Measurements from ENCODE around the gene LAMA5.

LAMA5 gene

DNA sequence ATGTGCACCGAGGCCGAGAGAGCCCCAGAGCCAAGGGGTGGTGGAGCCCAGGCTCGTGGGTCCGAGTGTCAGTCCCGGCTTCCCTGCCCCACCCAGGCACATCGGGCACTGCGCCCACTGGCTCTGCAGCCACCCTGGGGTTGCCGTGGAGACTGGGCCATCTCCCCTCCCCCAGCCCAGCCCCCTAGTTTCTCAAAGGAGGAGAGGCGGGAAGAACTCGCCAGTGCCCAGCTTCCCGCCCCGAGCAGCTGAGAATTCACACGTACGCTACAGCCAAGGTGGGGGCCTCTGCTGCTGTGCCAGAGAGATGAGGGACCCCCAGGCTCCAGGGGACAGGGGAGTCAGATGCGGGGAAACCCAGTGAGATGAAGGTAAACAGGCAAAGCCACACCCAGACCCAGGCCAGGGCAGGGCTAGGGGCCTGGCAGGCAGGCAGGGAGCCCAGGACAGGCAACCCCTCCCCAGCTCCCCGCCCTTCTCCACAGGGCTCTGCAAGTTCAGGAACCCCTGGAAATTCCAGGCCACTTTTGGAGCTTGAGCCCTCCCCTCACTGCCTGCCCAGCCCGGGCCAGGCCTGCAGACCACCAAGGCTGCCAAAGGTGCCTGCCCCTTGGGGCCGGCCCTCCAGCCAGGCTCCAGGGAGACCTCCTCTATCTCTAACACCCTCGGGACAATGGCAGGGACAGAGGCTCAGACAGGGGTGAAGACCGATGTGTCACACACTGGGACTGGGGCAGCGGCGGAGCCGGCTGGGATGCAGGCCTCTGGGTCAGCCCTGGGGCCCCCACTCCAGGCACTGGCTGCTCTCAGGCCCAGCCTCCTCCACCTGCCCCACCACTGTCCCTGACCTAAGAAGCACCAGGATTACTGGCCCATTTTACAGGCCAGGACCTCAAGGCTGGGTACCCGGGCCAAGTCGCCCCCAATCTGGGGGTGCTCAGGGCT lies 6.0 kb downstream of the LAMA5 start:
- TF ChIP-seq POLR2AphosphoS5 (IDR thresholded peaks at IDR 0.05; ENCODE audit: low read depth, low read length) (no peak), REST (IDR thresholded peaks at IDR 0.05; ENCODE audit: insufficient read depth in 1 of 2, low read depth in 2 of 2, low read length in 2 of 2) (no peak), TAF1 (IDR thresholded peaks at IDR 0.05; ENCODE audit: borderline replicate concordance, insufficient read depth, low read length) (no peak), FOXP2 (optimal IDR thresholded peaks at IDR 0.05; ENCODE audit: borderline replicate concordance, extremely low read depth, extremely low read length, insufficient read depth) (no peak), SIN3A (IDR thresholded peaks at IDR 0.05; ENCODE audit: borderline replicate concordance, insufficient read depth, low read length) (no peak)

- TF ChIP-seq FOXP2 (optimal IDR thresholded peaks at IDR 0.05; ENCODE audit: borderline replicate concordance, extremely low read depth, extremely low read length, insufficient read depth) (no peak), POLR2AphosphoS5 (IDR thresholded peaks at IDR 0.05; ENCODE audit: low read depth, low read length) (no peak), REST (IDR thresholded peaks at IDR 0.05; ENCODE audit: insufficient read depth in 1 of 2, low read depth in 2 of 2, low read length in 2 of 2) (no peak), SIN3A (IDR thresholded peaks at IDR 0.05; ENCODE audit: borderline replicate concordance, insufficient read depth, low read length) (no peak), TAF1 (IDR thresholded peaks at IDR 0.05; ENCODE audit: borderline replicate concordance, insufficient read depth, low read length) (no peak)
Measured at GRCh38 chr20:62359491-62360121, 7.5 kb downstream of the LAMA5 start.

GRCh38 chr20:62359043-62359490 lies 8.0 kb downstream of the LAMA5 start:
- no peak for TF ChIP-seq POLR2AphosphoS5 (IDR thresholded peaks at IDR 0.05; ENCODE audit: low read depth, low read length)

DNA sequence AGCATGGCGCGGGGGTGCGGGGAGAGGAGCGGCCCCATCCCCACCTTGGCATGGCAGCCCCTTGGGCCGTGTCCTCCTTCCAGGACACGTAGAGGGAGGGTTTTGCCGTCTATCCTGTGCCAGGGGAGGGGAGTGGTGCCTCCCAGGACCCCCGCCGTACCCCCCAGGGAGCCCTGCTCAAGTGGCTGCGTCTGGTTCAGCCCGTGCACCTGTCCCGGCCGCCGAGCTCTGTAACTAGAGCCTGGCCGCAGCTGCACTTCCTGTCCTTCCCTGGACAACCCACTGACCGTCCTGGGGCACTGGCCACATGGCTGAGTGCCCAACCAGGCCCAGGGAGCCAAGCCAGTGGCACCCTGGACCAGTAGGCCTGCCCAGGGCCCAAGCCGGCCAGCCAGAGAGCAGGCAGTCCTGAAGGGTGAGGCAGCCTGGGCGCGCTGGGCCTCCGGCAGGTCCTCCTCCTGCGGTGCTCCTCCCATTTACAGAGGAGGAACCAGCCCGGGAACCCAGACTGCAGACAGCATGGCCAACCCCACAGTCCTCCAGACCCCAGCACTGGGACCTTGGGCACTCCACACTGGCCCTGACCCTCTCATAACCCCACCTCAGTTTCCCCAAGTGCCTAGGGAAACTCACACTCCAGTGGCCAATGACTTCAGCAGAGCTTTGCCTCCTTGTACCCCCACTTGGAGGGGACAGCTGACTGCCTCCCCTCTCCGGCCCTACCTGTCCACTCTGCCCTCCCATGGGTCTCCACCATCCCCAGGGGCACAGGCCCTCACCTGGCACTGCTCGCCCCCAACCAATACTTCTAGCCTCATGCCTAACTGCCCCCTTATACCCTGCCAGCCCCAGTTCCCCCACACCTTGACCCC lies 8.7 kb downstream of the LAMA5 start:
- no peak for TF ChIP-seq TAF1 (IDR thresholded peaks at IDR 0.05; ENCODE audit: borderline replicate concordance, insufficient read depth, low read length)
- TF ChIP-seq FOXP2 (optimal IDR thresholded peaks at IDR 0.05; ENCODE audit: borderline replicate concordance, extremely low read depth, extremely low read length, insufficient read depth), result peak; percentile 73

- TF ChIP-seq REST (IDR thresholded peaks at IDR 0.05; ENCODE audit: insufficient read depth in 1 of 2, low read depth in 2 of 2, low read length in 2 of 2) (no peak), POLR2AphosphoS5 (IDR thresholded peaks at IDR 0.05; ENCODE audit: low read depth, low read length) (no peak), FOXP2 (optimal IDR thresholded peaks at IDR 0.05; ENCODE audit: borderline replicate concordance, extremely low read depth, extremely low read length, insufficient read depth) (no peak)
Measured at GRCh38 chr20:62357681-62358080, 9.4 kb downstream of the LAMA5 start.

All from PFSK-1 (cell line).